Fibroblast of skin of left biceps (primary cell): ENCODE data around the gene ORM2.
"Not testable (repeated sequence)": the region's sequence is repeated elsewhere in the genome, so short reads cannot be mapped to it uniquely, and the experiment has no call there.

Source experiments
- DNase-seq, 2 experiments: peaks; one replicate each; pipeline ENCODE4 v3.0.0-alpha.2; 2013; ENCODE audit warnings: low read depth in 2 of 2

ORM2 gene

GRCh38 chr9:114329625-114330022, at the start of gene ORM2:
Gene ORM2, plus strand, starts transcription at chr9:114329869. Its CDS starts 36 bp downstream, at chr9:114329905.
- not testable (repeated sequence) for DNase-seq

- peak; percentile 42 to 52 for DNase-seq
Observed at GRCh38 chr9:114280636-114281472, 48.8 kb upstream of the ORM2 start.

- DNase-seq, result peak in 1 of 2 experiments; percentile 53
Observed at GRCh38 chr9:114281473-114282103, 48.1 kb upstream of the ORM2 start.

GRCh38 chr9:114282104-114282485, 47.6 kb upstream of the ORM2 start:
- no peak for DNase-seq

- DNase-seq, result no peak
Observed at GRCh38 chr9:114282507-114282906, 47.2 kb upstream of the ORM2 start.

- peak; percentile 84 for DNase-seq
Observed at GRCh38 chr9:114282926-114283325, 46.7 kb upstream of the ORM2 start.

- DNase-seq, result no peak
Observed at GRCh38 chr9:114283551-114284111, 46.0 kb upstream of the ORM2 start.

- DNase-seq, result no peak
Observed at GRCh38 chr9:114284316-114285060, 45.2 kb upstream of the ORM2 start.

GRCh38 chr9:114285166-114285867, 44.4 kb upstream of the ORM2 start:
- peak in 1 of 2 experiments; percentile 78 for DNase-seq

DNA sequence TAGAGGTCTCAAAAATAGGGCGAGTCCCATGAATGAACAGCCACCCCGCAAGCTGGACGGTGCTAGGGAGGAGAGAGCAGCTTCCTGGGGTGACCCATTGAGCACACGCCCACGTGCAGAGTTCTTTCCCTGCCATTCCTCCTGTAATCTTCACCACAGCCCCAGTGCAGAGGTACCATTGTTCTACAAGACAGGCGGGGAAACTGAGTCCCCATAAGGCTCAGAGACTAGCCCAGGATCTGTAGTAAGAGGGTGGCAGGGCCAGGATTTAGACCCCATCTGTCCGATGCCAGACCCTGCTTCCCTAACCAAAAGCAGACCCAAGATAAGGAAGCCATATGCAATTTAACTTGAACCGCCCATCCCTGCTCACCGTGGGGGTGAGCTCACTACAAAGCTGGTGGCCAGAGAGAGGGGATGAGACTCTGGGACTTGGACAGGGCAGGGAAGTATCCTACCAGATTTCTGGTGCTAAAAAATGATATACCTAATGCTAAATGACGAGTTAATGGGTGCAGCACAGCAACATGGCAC, 43.5 kb upstream of the ORM2 start:
- no peak for DNase-seq

- DNase-seq, result no peak
Observed at GRCh38 chr9:114287001-114287762, 42.5 kb upstream of the ORM2 start.

DNA sequence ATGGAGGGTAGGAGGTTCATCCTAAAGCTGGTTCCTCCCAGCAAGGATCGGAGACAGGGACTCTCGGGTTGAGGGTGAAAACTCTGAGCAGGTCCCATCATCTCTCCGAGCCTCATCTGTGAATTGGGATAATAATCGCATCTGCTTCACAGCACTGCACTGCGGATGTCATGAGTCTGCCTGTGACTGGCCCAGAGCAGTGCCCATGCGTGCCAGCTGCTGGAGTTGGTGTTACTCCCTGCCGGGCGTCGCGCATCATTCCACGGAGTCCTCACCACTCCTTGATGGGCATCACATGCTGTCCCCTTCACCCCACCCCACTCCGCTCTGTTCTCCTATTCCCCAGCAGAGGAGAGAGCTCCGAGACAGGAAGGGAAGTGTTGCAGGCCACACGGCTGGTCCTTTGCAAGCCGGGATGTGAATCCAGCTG, 41.9 kb upstream of the ORM2 start:
- DNase-seq, result no peak

- no peak for DNase-seq
Observed at GRCh38 chr9:114288193-114289091, 41.2 kb upstream of the ORM2 start.

DNA sequence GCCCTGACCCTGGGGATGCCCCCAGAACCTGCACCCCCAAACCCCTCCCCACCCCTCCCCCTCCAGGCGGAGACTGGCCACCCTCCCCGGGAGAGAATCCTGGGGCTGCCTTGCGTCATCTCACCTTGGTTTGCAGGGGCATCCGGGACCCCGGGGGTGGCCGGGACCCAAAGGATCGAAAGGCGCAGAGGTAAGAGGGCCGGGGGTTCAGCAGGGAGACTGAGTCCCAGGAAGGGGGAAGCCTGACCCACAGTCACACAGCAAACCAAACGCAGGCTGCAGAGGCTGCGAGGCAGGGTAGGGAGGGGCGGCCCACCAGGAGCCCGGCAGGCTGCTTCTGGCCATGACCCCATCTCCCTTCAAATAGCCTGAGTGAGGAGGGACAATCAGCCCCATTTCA, 40.6 kb upstream of the ORM2 start:
- no peak for DNase-seq

- DNase-seq, result no peak
Observed at GRCh38 chr9:114289571-114290481, 39.8 kb upstream of the ORM2 start.

- DNase-seq, result no peak
Observed at GRCh38 chr9:114290561-114290986, 39.1 kb upstream of the ORM2 start.

GRCh38 chr9:114291064-114291474, 38.6 kb upstream of the ORM2 start:
- DNase-seq, result no peak

DNA sequence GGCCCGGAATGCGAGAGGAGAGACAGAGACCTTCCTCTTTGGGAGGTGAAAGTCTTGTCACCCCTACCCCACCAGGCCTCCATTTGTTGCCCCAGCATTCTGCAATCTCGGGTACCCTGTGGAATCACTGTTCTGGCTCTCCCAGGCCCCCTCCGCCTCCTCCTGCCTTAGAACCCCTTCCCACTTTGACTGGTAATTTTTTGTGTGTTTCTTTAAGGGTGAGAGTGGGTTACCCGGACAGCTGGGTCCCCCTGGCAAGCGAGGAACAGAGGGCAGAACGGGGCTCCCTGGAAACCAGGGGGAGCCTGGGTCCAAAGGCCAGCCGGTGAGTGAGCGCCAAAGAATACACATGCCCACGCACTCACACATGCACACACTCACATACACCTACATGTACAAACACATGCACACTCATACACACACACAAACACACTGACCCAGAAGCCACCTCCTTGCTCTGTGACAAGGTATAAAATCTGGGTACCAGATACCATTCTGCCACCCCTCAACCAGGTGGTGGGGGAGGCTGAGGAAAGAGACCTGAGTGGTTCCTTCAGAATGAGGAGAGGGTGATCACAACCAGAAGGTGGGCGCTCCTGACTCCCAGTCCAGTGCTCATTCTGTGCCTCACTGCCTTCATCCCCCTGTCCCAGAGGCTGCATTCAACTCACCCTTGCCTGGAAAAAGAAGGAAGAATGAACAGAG, 37.6 kb upstream of the ORM2 start:
- DNase-seq, result no peak
